SK-N-SH treated with all-trans-retinoic acid at 6 μM for 48 hours (cell line): Measurements from ENCODE around the gene RPUSD4.

ENCODE experiments used
- ARNTL ChIP-seq: fragments of 450-650 bp; formaldehyde crosslinking; IDR thresholded peaks from 2 replicates; pipeline ENCODE4 v1.5.0; 2020; ENCODE audit warnings: low read depth, mild to moderate bottlenecking, moderate library complexity, borderline replicate concordance
- CREB5 ChIP-seq: fragments of 250-450 bp; sonication (Bioruptor Pico); IDR thresholded peaks from 2 replicates; pipeline ENCODE4 v1.5.1; 2020; ENCODE audit warnings: low read depth, mild to moderate bottlenecking, moderate library complexity
- CSDC2 ChIP-seq: fragments of 250-450 bp; sonication (Bioruptor Pico); IDR thresholded peaks from 2 replicates; pipeline ENCODE4 v1.5.0; 2020; ENCODE audit warnings: mild to moderate bottlenecking, moderate library complexity
- CSRNP3 ChIP-seq: fragments of 250-450 bp; sonication (Bioruptor Pico); IDR thresholded peaks from 2 replicates; pipeline ENCODE4 v1.5.1; 2021; ENCODE audit warnings: mild to moderate bottlenecking, moderate library complexity
- GLIS3 ChIP-seq: fragments of 250-450 bp; sonication (Bioruptor Pico); IDR thresholded peaks from 2 replicates; pipeline ENCODE4 v1.5.0; 2020; ENCODE audit warnings: mild to moderate bottlenecking, moderate library complexity
- ISL1 ChIP-seq: fragments of 250-450 bp; sonication (Bioruptor Pico); IDR thresholded peaks from 2 replicates; pipeline ENCODE4 v2.1.2; 2022; ENCODE audit warnings: mild to moderate bottlenecking, moderate library complexity
- OSR1 ChIP-seq: fragments of 250-450 bp; sonication (Bioruptor Pico); IDR thresholded peaks from 2 replicates; pipeline ENCODE4 v1.8.0; 2022; ENCODE audit warnings: moderate library complexity, mild to moderate bottlenecking, inconsistent platforms
- RARB ChIP-seq: fragments of 250-450 bp; sonication (Bioruptor Pico); IDR thresholded peaks from 2 replicates; pipeline ENCODE4 v1.8.0; 2021; ENCODE audit warnings: mild to moderate bottlenecking, moderate library complexity
- TSHZ2 ChIP-seq: fragments of 250-450 bp; sonication (Bioruptor Pico); IDR thresholded peaks from 2 replicates; pipeline ENCODE4 v1.5.0; 2020; ENCODE audit warnings: mild to moderate bottlenecking, moderate library complexity
- ZFP3 ChIP-seq: fragments of 250-450 bp; sonication (Bioruptor Pico); IDR thresholded peaks from 2 replicates; pipeline ENCODE4 v1.5.0; 2020; ENCODE audit warnings: mild to moderate bottlenecking, moderate library complexity
- ZNF565 ChIP-seq: fragments of 450-650 bp; formaldehyde crosslinking; conservative IDR thresholded peaks from 2 replicates; pipeline ENCODE4 v1.5.0; 2020; ENCODE audit warnings: low read depth, mild to moderate bottlenecking, moderate library complexity
- ZNF8 ChIP-seq: fragments of 450-650 bp; formaldehyde crosslinking; IDR thresholded peaks from 2 replicates; pipeline ENCODE4 v1.5.0; 2020; ENCODE audit warnings: mild to moderate bottlenecking, moderate library complexity
- TF ChIP-seq, protein P1 (sequence below): fragments of 250-450 bp; sonication (Bioruptor Pico); IDR thresholded peaks from 2 replicates; pipeline ENCODE4 v1.8.0; 2020; ENCODE audit warnings: mild to moderate bottlenecking, moderate library complexity, borderline replicate concordance

DNA sequence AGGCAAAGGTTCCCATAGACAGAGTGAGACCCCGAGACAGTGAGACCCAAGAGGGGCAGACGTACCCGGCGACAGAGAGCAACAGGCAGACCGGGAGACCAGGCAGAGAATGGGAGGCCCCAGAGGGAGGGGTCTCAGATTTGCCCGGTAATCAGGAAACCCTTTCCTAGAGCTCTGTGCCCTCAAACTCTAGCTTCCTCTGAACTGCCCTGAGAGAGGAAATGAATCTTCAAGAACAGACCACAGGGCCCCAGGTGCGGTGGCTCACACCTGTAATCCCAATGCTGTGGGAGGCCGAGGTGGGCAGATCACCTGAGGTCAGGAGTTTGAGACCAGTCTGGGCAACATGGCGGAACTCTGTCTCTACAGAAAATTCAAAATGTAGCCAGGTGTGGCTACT is 47.7 kb downstream of the RPUSD4 start:
- no peak for TF ChIP-seq CSRNP3 (CRISPR knock-in tag)
- TF ChIP-seq ARNTL (CRISPR knock-in tag), result no peak
- TF ChIP-seq CSDC2 (CRISPR knock-in tag), result no peak
- TF ChIP-seq TSHZ2, result no peak
- TF ChIP-seq ISL1 (CRISPR knock-in tag), result no peak
- no peak for TF ChIP-seq ZNF565 (CRISPR knock-in tag)
- TF ChIP-seq, protein P1, sequence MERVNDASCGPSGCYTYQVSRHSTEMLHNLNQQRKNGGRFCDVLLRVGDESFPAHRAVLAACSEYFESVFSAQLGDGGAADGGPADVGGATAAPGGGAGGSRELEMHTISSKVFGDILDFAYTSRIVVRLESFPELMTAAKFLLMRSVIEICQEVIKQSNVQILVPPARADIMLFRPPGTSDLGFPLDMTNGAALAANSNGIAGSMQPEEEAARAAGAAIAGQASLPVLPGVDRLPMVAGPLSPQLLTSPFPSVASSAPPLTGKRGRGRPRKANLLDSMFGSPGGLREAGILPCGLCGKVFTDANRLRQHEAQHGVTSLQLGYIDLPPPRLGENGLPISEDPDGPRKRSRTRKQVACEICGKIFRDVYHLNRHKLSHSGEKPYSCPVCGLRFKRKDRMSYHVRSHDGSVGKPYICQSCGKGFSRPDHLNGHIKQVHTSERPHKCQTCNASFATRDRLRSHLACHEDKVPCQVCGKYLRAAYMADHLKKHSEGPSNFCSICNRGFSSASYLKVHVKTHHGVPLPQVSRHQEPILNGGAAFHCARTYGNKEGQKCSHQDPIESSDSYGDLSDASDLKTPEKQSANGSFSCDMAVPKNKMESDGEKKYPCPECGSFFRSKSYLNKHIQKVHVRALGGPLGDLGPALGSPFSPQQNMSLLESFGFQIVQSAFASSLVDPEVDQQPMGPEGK (CRISPR knock-in tag), result no peak
- TF ChIP-seq CREB5 (CRISPR knock-in tag), result no peak
- TF ChIP-seq GLIS3 (CRISPR knock-in tag), result no peak
- TF ChIP-seq ZNF8 (CRISPR knock-in tag), result no peak
- TF ChIP-seq RARB (CRISPR knock-in tag), result no peak
- TF ChIP-seq OSR1 (CRISPR knock-in tag), result no peak
- TF ChIP-seq ZFP3, result no peak
